Cardiac fibroblast (primary cell): ENCODE data around the gene ALPP.
"Not testable (repeated sequence)": the region's sequence is repeated elsewhere in the genome, so short reads cannot be mapped to it uniquely, and the experiment has no call there.

Experiments
- DNase-seq, 2 donors: peaks; one replicate each; pipeline versions ENCODE4 v3.0.0 to v3.0.0-alpha.2; 2010; ENCODE audit warnings: low read depth in 2 of 2
- H3K4me3 ChIP-seq, 2 donors: replicated peaks in 1 of 2; 1 replicate in 1 of 2; 2 replicates in 1 of 2; pipeline ENCODE4 v1.5.1; 2011; ENCODE audit warnings: low read depth in 2 of 2, low read length in 2 of 2, mild to moderate bottlenecking in 2 of 2, moderate library complexity in 1 of 2
- CTCF ChIP-seq: IDR thresholded peaks from one replicate; pipeline ENCODE4 v1.5.1; 2011; ENCODE audit warnings: low read depth, mild to moderate bottlenecking, low read length, inconsistent platforms

The ALPP gene

DNA sequence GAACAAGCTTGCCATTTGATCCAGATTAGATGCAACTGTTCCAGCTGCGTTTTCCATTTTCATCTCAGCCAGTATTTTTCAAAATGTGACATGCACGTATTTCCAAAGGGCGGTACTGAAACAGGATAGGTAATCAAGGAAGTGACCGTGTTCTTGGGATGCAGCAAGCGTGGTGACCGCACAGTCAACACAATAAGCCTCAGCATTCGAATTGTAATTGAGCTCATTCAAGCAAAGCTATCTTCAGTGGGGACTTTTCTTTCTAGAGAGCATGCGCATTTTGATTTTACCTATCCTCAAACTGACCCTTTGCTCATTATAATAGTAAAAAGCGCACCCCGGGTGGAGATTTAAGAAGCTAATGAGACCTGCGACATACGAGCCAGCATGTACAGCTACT is 3.4 kb upstream of the ALPP start:
- H3K4me3 ChIP-seq = no peak overlapping the region
- TF ChIP-seq CTCF = no peak
- DNase-seq = no peak

GRCh38 chr2:232376260-232376659 is 2.3 kb upstream of the ALPP start:
- no peak for TF ChIP-seq CTCF
- no peak for DNase-seq
- H3K4me3 ChIP-seq = no peak overlapping the region

GRCh38 chr2:232376713-232377112 is 1.8 kb upstream of the ALPP start:
- no peak for TF ChIP-seq CTCF
- no peak overlapping the region for H3K4me3 ChIP-seq
- no peak for DNase-seq

GRCh38 chr2:232377319-232377718 is 1.2 kb upstream of the ALPP start:
- no peak for TF ChIP-seq CTCF
- no peak for DNase-seq
- H3K4me3 ChIP-seq = no peak overlapping the region

- TF ChIP-seq CTCF = no peak
- DNase-seq = no peak
- H3K4me3 ChIP-seq = no peak overlapping the region
Observed at GRCh38 chr2:232377841-232378734, 463 bp upstream of the ALPP start.

DNA sequence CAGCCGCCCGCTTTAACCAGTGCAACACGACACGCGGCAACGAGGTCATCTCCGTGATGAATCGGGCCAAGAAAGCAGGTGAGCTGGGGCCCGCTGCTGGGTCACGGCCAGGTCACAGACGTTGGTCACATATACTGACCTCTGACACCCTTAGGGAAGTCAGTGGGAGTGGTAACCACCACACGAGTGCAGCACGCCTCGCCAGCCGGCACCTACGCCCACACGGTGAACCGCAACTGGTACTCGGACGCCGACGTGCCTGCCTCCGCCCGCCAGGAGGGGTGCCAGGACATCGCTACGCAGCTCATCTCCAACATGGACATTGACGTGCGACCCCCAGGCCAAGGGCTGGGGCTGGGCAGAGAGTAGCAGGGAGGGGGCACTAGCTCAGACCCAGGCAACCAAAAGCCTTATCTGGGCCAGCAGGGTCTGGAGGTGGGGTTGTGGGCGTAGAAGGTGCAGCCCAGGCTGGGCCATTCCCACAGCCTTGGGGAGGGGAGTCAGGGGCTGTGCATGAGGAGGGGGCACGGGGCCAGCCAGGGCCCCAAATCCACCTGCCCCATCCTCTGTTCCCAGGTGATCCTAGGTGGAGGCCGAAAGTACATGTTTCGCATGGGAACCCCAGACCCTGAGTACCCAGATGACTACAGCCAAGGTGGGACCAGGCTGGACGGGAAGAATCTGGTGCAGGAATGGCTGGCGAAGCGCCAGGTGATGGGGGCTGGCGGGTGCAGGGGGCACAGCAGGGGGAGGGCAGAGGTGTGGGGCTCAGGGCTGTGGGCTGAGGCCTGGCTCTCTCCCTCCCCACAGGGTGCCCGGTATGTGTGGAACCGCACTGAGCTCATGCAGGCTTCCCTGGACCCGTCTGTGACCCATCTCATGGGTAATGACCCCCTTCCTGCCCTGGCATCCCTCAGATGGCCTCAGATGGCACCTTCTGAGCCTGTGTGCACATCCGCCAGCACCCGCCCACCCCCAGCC is 1.3 kb downstream of the ALPP start:
- not testable (repeated sequence) for DNase-seq

DNA sequence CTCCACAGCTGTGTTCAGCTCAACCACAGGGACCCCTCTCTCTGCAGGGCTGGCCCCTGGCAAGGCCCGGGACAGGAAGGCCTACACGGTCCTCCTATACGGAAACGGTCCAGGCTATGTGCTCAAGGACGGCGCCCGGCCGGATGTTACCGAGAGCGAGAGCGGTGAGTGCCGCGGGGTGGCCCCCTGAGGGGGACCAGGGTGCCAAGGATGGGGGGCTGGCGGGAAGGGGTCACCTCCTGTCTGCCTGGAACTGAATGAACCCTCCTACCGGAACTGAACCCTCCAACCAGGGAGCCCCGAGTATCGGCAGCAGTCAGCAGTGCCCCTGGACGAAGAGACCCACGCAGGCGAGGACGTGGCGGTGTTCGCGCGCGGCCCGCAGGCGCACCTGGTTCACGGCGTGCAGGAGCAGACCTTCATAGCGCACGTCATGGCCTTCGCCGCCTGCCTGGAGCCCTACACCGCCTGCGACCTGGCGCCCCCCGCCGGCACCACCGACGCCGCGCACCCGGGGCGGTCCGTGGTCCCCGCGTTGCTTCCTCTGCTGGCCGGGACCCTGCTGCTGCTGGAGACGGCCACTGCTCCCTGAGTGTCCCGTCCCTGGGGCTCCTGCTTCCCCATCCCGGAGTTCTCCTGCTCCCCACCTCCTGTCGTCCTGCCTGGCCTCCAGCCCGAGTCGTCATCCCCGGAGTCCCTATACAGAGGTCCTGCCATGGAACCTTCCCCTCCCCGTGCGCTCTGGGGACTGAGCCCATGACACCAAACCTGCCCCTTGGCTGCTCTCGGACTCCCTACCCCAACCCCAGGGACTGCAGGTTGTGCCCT is 2.9 kb downstream of the ALPP start:
- not testable (repeated sequence) for DNase-seq, H3K4me3 ChIP-seq

More for the DNA sequence above, 1.3 kb downstream of the ALPP start:
- H3K4me3 ChIP-seq = not testable (repeated sequence)
